ENCODE measurements around the gene CCDC3.

DNA sequence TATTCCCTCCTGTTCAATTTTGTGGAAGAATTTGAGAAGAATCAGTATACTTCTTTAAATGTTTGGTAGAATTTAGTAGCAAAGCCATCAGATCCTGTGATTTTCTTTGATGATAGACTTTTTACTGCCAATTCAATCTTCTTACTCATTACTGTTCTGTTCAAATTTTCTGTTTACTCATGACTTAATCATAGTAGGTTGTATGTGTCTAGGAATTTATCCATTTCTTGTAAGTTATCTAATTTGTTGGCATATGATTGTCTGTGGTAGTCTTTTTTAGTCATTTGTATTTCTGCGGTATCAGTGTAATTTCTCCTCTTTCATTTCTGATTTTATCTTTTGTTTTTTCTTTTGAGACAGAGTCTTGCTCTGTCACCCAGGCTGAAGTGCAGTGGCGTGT, 87.4 kb downstream of the CCDC3 start:
- TF ChIP-seq, protein P1, sequence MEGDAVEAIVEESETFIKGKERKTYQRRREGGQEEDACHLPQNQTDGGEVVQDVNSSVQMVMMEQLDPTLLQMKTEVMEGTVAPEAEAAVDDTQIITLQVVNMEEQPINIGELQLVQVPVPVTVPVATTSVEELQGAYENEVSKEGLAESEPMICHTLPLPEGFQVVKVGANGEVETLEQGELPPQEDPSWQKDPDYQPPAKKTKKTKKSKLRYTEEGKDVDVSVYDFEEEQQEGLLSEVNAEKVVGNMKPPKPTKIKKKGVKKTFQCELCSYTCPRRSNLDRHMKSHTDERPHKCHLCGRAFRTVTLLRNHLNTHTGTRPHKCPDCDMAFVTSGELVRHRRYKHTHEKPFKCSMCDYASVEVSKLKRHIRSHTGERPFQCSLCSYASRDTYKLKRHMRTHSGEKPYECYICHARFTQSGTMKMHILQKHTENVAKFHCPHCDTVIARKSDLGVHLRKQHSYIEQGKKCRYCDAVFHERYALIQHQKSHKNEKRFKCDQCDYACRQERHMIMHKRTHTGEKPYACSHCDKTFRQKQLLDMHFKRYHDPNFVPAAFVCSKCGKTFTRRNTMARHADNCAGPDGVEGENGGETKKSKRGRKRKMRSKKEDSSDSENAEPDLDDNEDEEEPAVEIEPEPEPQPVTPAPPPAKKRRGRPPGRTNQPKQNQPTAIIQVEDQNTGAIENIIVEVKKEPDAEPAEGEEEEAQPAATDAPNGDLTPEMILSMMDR (IDR thresholded peaks at IDR 0.05; ENCODE audit: low read length): no peak
- TF ChIP-seq EZH2 (IDR thresholded peaks at IDR 0.05; ENCODE audit: borderline replicate concordance, low read length): no peak

All from OCI-LY1 (cell line).